Mammary epithelial cell (primary cell): ENCODE measurements around the gene FILIP1L.

Experiments used
- CTCF ChIP-seq, 2 donors: IDR thresholded peaks in 1 of 2; conservative IDR thresholded peaks in 1 of 2; 2 replicates each; pipeline ENCODE4 v1.5.1; 2011 to 2012; ENCODE audit warnings: inconsistent platforms in 2 of 2, low read length in 2 of 2, mild to moderate bottlenecking in 2 of 2, control low read depth in 1 of 2, low read depth in 1 of 2; ENCODE audit not compliant: insufficient read depth in 1 of 2; ENCODE audit errors: extremely low read depth in 1 of 2
- EZH2 ChIP-seq: IDR thresholded peaks from 2 replicates; pipeline ENCODE4 v1.6.1; 2012; ENCODE audit warnings: low read length, inconsistent platforms, borderline replicate concordance

GRCh38 chr3:99842826-99843589, 271.3 kb downstream of the FILIP1L start:
- TF ChIP-seq CTCF (conservative IDR thresholded peaks at IDR 0.05 in 1 of 2, IDR thresholded peaks at IDR 0.05 in 1 of 2; ENCODE audit: extremely low read depth in 1 of 2, insufficient read depth in 1 of 2, low read depth in 1 of 2, low read length in 2 of 2) (peak; percentile 68 to 74), EZH2 (no peak)
